B cell (primary cell): Measurements from ENCODE around the gene TCERG1L. TPM values are rescaled to one million over a fixed set of nuclear protein-coding genes. Genes with fewer than 3 reads are reported as not detected.

Experiments used
- ATAC-seq: fragments of 200-7000 bp; cut with Tn5 transposase; one replicate; pipeline ENCODE4 v1.10.0; 2021; ENCODE audit warnings: low read depth, mild to moderate bottlenecking, moderate number of reproducible peaks, moderate library complexity
- CTCF ChIA-PET: fragments of 350-600 bp; sonication (Branson Sonifier 250); formaldehyde crosslinking; loops from one replicate; lab custom pipeline; 2021; ENCODE audit warnings: antibody characterized with exemption, inconsistent platforms; lab: Charles Lee
- POLR2A ChIA-PET: fragments of 350-600 bp; sonication (Branson Sonifier 250); formaldehyde crosslinking; loops from one replicate; lab custom pipeline; 2021; ENCODE audit warnings: antibody characterized with exemption; lab: Charles Lee
- DNase-seq: peaks from one replicate; pipeline ENCODE4 v3.0.0; 2013
- H2AFZ ChIP-seq: 2 replicates; pipeline ENCODE4 v1.6.1; 2012; ENCODE audit warnings: mild to moderate bottlenecking, low read depth, low read length; ENCODE audit not compliant: insufficient read depth, poor library complexity, severe bottlenecking
- H3K27ac ChIP-seq, 2 donors: 1 replicate in 1 of 2; 2 replicates in 1 of 2; pipeline ENCODE4 v1.5.1; 2012 to 2013; ENCODE audit warnings: low read length in 2 of 2, mild to moderate bottlenecking in 2 of 2, moderate library complexity in 1 of 2
- H3K27me3 ChIP-seq, 4 experiments: fragments of 200-600 bp in 1 of 4; sonication (generic) in 1 of 4; replicated peaks in 1 of 4; 1 replicate in 2 of 4; 2 replicates in 2 of 4; pipeline versions ENCODE4 v1.6.1 to v1.7.0; 2013 to 2016; ENCODE audit warnings: low read length in 3 of 4, mild to moderate bottlenecking in 2 of 4, mixed read lengths in 1 of 4, moderate library complexity in 1 of 4; ENCODE audit not compliant: insufficient read depth in 4 of 4, control insufficient read depth in 3 of 4; ENCODE audit errors: control extremely low read depth in 1 of 4
- H3K36me3 ChIP-seq, 2 experiments: replicated peaks in 1 of 2; 1 replicate in 1 of 2; 2 replicates in 1 of 2; pipeline versions ENCODE4 v1.6.1 to v1.7.1; 2013; ENCODE audit warnings: low read length in 1 of 2; ENCODE audit not compliant: insufficient read depth in 2 of 2, control insufficient read depth in 1 of 2; ENCODE audit errors: control extremely low read depth in 1 of 2, extremely low read depth in 1 of 2
- H3K4me1 ChIP-seq, 2 donors: fragments of 200-600 bp in 1 of 2; sonication (generic) in 1 of 2; 1 replicate in 1 of 2; 2 replicates in 1 of 2; pipeline versions ENCODE4 v1.5.1 to v1.6.1; 2013 to 2017; ENCODE audit warnings: low read length in 2 of 2; ENCODE audit not compliant: control insufficient read depth in 2 of 2, insufficient read depth in 2 of 2
- H3K4me2 ChIP-seq: replicated peaks from 2 replicates; pipeline ENCODE3; 2012; ENCODE audit warnings: mild to moderate bottlenecking, low read depth, low read length; ENCODE audit not compliant: poor library complexity, severe bottlenecking
- H3K4me3 ChIP-seq, 5 experiments: fragments of 200-600 bp in 1 of 5; sonication (generic) in 1 of 5; 1 replicate in 3 of 5; 2 replicates in 2 of 5; pipeline versions ENCODE4 v1.5.1 to v1.7.0; 2011 to 2016; ENCODE audit warnings: low read length in 4 of 5, mild to moderate bottlenecking in 4 of 5, low read depth in 2 of 5, control low read depth in 1 of 5, moderate library complexity in 1 of 5; ENCODE audit not compliant: insufficient read depth in 1 of 5; ENCODE audit errors: control extremely low read depth in 1 of 5, extremely low read depth in 1 of 5
- H3K79me2 ChIP-seq: fragments of 200-600 bp; sonication (generic); one replicate; pipeline ENCODE4 v1.6.0; 2016; ENCODE audit warnings: low read length; ENCODE audit not compliant: control insufficient read depth, insufficient read depth
- H3K9ac ChIP-seq: fragments of 200-600 bp; sonication (generic); 2 replicates; pipeline ENCODE4 v1.6.1; 2017; ENCODE audit warnings: mild to moderate bottlenecking, low read length, moderate library complexity
- H3K9me3 ChIP-seq, 3 donors: one replicate each; pipeline versions ENCODE4 v1.6.1 to v1.7.1; 2013; ENCODE audit warnings: low read length in 2 of 3; ENCODE audit not compliant: control insufficient read depth in 2 of 3, insufficient read depth in 1 of 3; ENCODE audit errors: control extremely low read depth in 1 of 3
- H4K20me1 ChIP-seq: 2 replicates; pipeline ENCODE4 v1.6.0; 2012; ENCODE audit warnings: mild to moderate bottlenecking, low read length; ENCODE audit not compliant: insufficient read depth, control insufficient read depth, poor library complexity, severe bottlenecking
- H3K27ac Mint-ChIP-seq: one replicate; pipeline ENCODE4 v1.8.0; 2021; ENCODE audit warnings: mixed read lengths
- H3K27me3 Mint-ChIP-seq: one replicate; pipeline ENCODE4 v1.8.0; 2021; ENCODE audit warnings: mixed read lengths
- H3K4me1 Mint-ChIP-seq: one replicate; pipeline ENCODE4 v1.8.0; 2021; ENCODE audit warnings: mixed read lengths
- H3K4me3 Mint-ChIP-seq: one replicate; pipeline ENCODE4 v1.8.0; 2021; ENCODE audit warnings: mixed read lengths
- H3K9me3 Mint-ChIP-seq: one replicate; pipeline ENCODE4 v1.8.0; 2022; ENCODE audit warnings: mixed read lengths; ENCODE audit not compliant: insufficient read depth
- EZH2 ChIP-seq: IDR thresholded peaks from 2 replicates; pipeline ENCODE4 v1.6.1; 2012; ENCODE audit warnings: borderline replicate concordance, low read depth, mild to moderate bottlenecking, moderate library complexity, low read length; ENCODE audit not compliant: insufficient read depth, poor library complexity, severe bottlenecking
- WGBS: methylation state at CpG from one replicate; pipeline ENCODE4 v1.1.5; 2013; ENCODE audit warnings: missing lambda C conversion rate; ENCODE audit not compliant: insufficient coverage; 5-methylcytosine and 5-hydroxymethylcytosine counted together
- intact Hi-C: fragments of 100-400 bp; cut with micrococcal nuclease; formaldehyde crosslinking; loops from one replicate; pipeline ENCODE4 v1.10.0; 2022
- polyA plus RNA-seq: library from polyadenylated mRNA; depleted of rRNA; stranded (reverse); fragments of >200 nt; gene quantifications from 2 replicates; pipeline ENCODE4 v1.2.3, GENCODE V29; 2012
- total RNA-seq, 2 donors: library from RNA; stranded (reverse); fragments of 120-200 nt in 1 of 2; gene quantifications; 1 replicate in 1 of 2; 2 replicates in 1 of 2; pipeline versions ENCODE4 v1.2.3 to v1.2.4, GENCODE V29; 2013 to 2022
- TF ChIP-seq, protein P1 (sequence below): fragments of 200-600 bp; IDR thresholded peaks from one replicate; pipeline ENCODE4 v1.8.0; 2022; ENCODE audit warnings: antibody characterized with exemption, mild to moderate bottlenecking

The TCERG1L gene
- total and polyA plus RNA-seq, 2 donors (not counting 1 experiment from before 2014, with no cell fraction given), result 0.10 TPM; not detected in 1

- intact Hi-C loops, result no loop called here
- H3K27ac ChIP-seq, result no peak overlapping the region
- H3K4me1 ChIP-seq, result no peaks in the 10 kb centered on the region
- no peak overlapping the region for H2AFZ ChIP-seq
- H4K20me1 ChIP-seq, result no peaks in the 10 kb centered on the region
- H3K9ac ChIP-seq, result no peak overlapping the region
- no peaks in the 10 kb centered on the region for H3K79me2 ChIP-seq
- Mint-ChIP-seq H3K4me3 (no peak overlapping the region), H3K27me3 (no peaks in the 10 kb centered on the region), H3K9me3 (no peaks in the 10 kb centered on the region), H3K4me1 (no peaks in the 10 kb centered on the region), H3K27ac (no peak overlapping the region)
- peaks cover 0 to 43% (median 0%) of the 10 kb centered on the region in 3 donors for H3K9me3 ChIP-seq
- no peaks in the 10 kb centered on the region for H3K36me3 ChIP-seq
- no peak overlapping the region for H3K4me3 ChIP-seq
- ATAC-seq, result no peak
- DNase-seq, result no peak
- WGBS, result 87% methylated on average over 15 of the region's 15 CpGs
- no peak overlapping the region for H3K4me2 ChIP-seq
- H3K27me3 ChIP-seq, result no peaks in the 10 kb centered on the region
- ChIA-PET POLR2A (no interaction called here), CTCF (no interaction called here)
- TF ChIP-seq, protein P1, sequence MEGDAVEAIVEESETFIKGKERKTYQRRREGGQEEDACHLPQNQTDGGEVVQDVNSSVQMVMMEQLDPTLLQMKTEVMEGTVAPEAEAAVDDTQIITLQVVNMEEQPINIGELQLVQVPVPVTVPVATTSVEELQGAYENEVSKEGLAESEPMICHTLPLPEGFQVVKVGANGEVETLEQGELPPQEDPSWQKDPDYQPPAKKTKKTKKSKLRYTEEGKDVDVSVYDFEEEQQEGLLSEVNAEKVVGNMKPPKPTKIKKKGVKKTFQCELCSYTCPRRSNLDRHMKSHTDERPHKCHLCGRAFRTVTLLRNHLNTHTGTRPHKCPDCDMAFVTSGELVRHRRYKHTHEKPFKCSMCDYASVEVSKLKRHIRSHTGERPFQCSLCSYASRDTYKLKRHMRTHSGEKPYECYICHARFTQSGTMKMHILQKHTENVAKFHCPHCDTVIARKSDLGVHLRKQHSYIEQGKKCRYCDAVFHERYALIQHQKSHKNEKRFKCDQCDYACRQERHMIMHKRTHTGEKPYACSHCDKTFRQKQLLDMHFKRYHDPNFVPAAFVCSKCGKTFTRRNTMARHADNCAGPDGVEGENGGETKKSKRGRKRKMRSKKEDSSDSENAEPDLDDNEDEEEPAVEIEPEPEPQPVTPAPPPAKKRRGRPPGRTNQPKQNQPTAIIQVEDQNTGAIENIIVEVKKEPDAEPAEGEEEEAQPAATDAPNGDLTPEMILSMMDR, result no peak
- TF ChIP-seq EZH2, result no peak
These were observed 91.5 kb downstream of the TCERG1L start for GRCh38 chr10:131219955-131220489.

GRCh38 chr10:131219584-131219886, 92.0 kb downstream of the TCERG1L start:
- H3K27me3 Mint-ChIP-seq, result no peaks in the 10 kb centered on the region
- no peaks in the 10 kb centered on the region for H3K4me1 Mint-ChIP-seq
- intact Hi-C loops, result no loop called here
- Histone ChIP-seq H3K27ac (no peak overlapping the region), H4K20me1 (no peaks in the 10 kb centered on the region), H3K9ac (no peak overlapping the region), H3K4me2 (no peak overlapping the region), H3K27me3 (no peaks in the 10 kb centered on the region), H3K4me3 (no peak overlapping the region), H3K9me3 (peaks cover 0 to 44% (median 0%) of the 10 kb centered on the region in 3 donors), H3K79me2 (no peaks in the 10 kb centered on the region), H2AFZ (no peak overlapping the region), H3K4me1 (no peaks in the 10 kb centered on the region), H3K36me3 (no peaks in the 10 kb centered on the region)
- 92% methylated on average over 10 of the region's 10 CpGs for WGBS
- ChIA-PET CTCF (no interaction called here), POLR2A (no interaction called here)
- no peak for DNase-seq
- H3K27ac Mint-ChIP-seq, result no peak overlapping the region
- no peak for ATAC-seq
- TF ChIP-seq, protein P1, result no peak
- no peak for TF ChIP-seq EZH2
- no peak overlapping the region for H3K4me3 Mint-ChIP-seq
- no peaks in the 10 kb centered on the region for H3K9me3 Mint-ChIP-seq
